Peyer's patch (tissue), 4 donors: ENCODE results near the gene AGAP1. TPM values are rescaled to one million over a fixed set of nuclear protein-coding genes. Genes with fewer than 3 reads are reported as not detected.

ENCODE experiments used
- DNase-seq, 3 donors: peaks; one replicate each; pipeline ENCODE4 v3.0.0-alpha.2; 2017 to 2019
- H3K27ac ChIP-seq, 4 donors: fragments of 200-600 bp; sonication (generic); one replicate each; pipeline ENCODE4 v1.5.1; 2016 to 2019
- H3K27me3 ChIP-seq, 2 donors: fragments of 200-600 bp; sonication (generic); one replicate each; pipeline ENCODE4 v1.5.1; 2019
- H3K36me3 ChIP-seq, 3 donors: fragments of 200-600 bp; sonication (generic); one replicate each; pipeline ENCODE4 v1.5.1; 2016 to 2019
- H3K4me1 ChIP-seq, 4 donors: fragments of 200-600 bp; sonication (generic); one replicate each; pipeline ENCODE4 v1.5.1; 2016 to 2019
- H3K4me3 ChIP-seq, 4 donors: fragments of 200-600 bp; sonication (generic); 1 replicate in 3 of 4; 2 replicates in 1 of 4; pipeline ENCODE4 v1.5.1; 2016 to 2019; ENCODE audit warnings: mild to moderate bottlenecking in 1 of 4
- H3K9me3 ChIP-seq, 4 donors: fragments of 200-600 bp; sonication (generic); one replicate each; pipeline ENCODE4 v1.5.1; 2016 to 2019; ENCODE audit warnings: mild to moderate bottlenecking in 1 of 4
- CTCF ChIP-seq, 6 experiments: fragments of 450-650 bp in 4 of 6; fragments of 200-600 bp in 2 of 6; sonication (generic) in 1 of 6; IDR thresholded peaks; one replicate each; pipeline ENCODE4 v1.5.1; 2017 to 2019; ENCODE audit warnings: antibody characterized with exemption in 6 of 6, mild to moderate bottlenecking in 3 of 6, moderate library complexity in 1 of 6
- POLR2A ChIP-seq, 2 donors: fragments of 450-650 bp; IDR thresholded peaks; one replicate each; pipeline ENCODE4 v1.5.1; 2017; ENCODE audit warnings: antibody characterized with exemption in 2 of 2, mild to moderate bottlenecking in 2 of 2, moderate library complexity in 2 of 2
- total RNA-seq, 4 donors: library from RNA; depleted of rRNA; stranded (reverse); fragments of >200 nt; gene quantifications; one replicate each; pipeline ENCODE4 v1.1.0, GENCODE V29; 2016

The AGAP1 gene
- total RNA-seq, 4 donors from 2014 or later: 55.7 to 79.1 (median 66.9) TPM

- Histone ChIP-seq H3K27me3 (no peaks in the 10 kb centered on the region), H3K9me3 (no peaks in the 10 kb centered on the region), H3K36me3 (no peaks in the 10 kb centered on the region), H3K4me3 (no peak overlapping the region), H3K27ac (no peak overlapping the region), H3K4me1 (no peaks in the 10 kb centered on the region)
- TF ChIP-seq CTCF (IDR thresholded peaks at IDR 0.05) (no peak), POLR2A (IDR thresholded peaks at IDR 0.05) (no peak)
- DNase-seq: no peak
Observed at GRCh38 chr2:235576337-235576910, 82.6 kb downstream of the AGAP1 start.

DNA sequence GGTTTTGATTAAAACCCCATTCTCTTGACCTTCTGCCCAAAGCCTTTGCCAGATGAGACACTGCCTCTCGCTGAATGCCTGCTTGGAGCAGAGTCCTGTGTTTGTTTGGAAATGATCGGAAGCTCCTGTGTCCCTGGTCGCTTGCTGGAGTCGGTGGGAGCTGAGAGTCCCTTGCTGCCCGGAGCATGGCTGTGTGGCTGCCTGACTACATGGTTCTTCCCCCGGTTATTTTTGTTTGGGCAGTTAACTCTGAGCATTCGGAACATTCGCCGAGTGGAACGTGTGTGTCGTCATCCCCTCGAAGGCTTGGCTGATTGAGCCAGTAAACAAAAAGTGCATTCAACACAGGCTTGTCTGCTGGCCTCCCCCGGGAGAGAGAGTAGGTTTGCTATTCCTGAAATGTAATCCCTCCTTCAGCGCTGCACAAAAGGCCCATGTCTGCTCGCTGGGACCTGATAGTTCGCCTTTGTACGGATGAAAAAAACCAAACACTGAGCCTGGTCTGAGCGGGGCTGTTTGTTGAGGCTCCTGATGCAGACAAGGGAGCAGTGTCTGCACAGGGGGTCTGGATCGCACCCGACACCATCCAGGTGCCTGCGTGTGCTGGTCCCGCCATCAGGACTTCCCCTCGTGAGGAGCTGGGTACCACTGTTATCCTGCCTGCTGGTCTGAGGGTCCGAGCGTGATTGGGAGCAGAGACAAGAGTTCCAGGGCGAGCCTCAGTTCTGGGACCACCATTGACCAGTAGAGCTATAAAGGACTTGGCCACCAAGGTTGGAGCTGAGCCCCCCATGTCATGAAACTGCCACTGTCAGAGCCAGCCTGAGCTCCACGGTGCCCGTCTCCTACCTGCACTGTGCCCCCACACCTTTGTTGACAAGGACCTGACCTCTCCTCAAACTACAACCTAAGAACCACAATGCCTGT, 83.8 kb downstream of the AGAP1 start:
- DNase-seq: no peak
- no peak for TF ChIP-seq POLR2A (IDR thresholded peaks at IDR 0.05)
- TF ChIP-seq CTCF (IDR thresholded peaks at IDR 0.05): no peak
- Histone ChIP-seq H3K27ac (peak overlapping the region in 2 of 4 donors; percentile 11 to 25), H3K4me3 (no peak overlapping the region), H3K27me3 (no peaks in the 10 kb centered on the region), H3K4me1 (peaks cover 0 to 11% (median 0%) of the 10 kb centered on the region in 4 donors), H3K36me3 (no peaks in the 10 kb centered on the region), H3K9me3 (no peaks in the 10 kb centered on the region)

- no peaks in the 10 kb centered on the region for H3K27me3 ChIP-seq
- H3K4me3 ChIP-seq: no peak overlapping the region
- DNase-seq: no peak
- H3K36me3 ChIP-seq: no peaks in the 10 kb centered on the region
- H3K4me1 ChIP-seq: peaks cover 0 to 18% (median 0%) of the 10 kb centered on the region in 4 donors
- no peak overlapping the region for H3K27ac ChIP-seq
- TF ChIP-seq CTCF (IDR thresholded peaks at IDR 0.05): no peak
- no peak for TF ChIP-seq POLR2A (IDR thresholded peaks at IDR 0.05)
- H3K9me3 ChIP-seq: no peaks in the 10 kb centered on the region
Observed at GRCh38 chr2:235579128-235579527, 85.3 kb downstream of the AGAP1 start.

GRCh38 chr2:235580426-235581157, 86.7 kb downstream of the AGAP1 start:
- DNase-seq: no peak
- TF ChIP-seq POLR2A (IDR thresholded peaks at IDR 0.05) (no peak), CTCF (IDR thresholded peaks at IDR 0.05) (no peak)
- Histone ChIP-seq H3K27ac (no peak overlapping the region), H3K4me3 (no peak overlapping the region), H3K9me3 (no peaks in the 10 kb centered on the region), H3K36me3 (no peaks in the 10 kb centered on the region), H3K27me3 (no peaks in the 10 kb centered on the region), H3K4me1 (peaks cover 0 to 18% (median 0%) of the 10 kb centered on the region in 4 donors)

GRCh38 chr2:235582081-235582686, 88.3 kb downstream of the AGAP1 start:
- Histone ChIP-seq H3K27me3 (no peaks in the 10 kb centered on the region), H3K36me3 (no peaks in the 10 kb centered on the region), H3K4me1 (peaks cover 0 to 18% (median 0%) of the 10 kb centered on the region in 4 donors), H3K9me3 (no peaks in the 10 kb centered on the region), H3K4me3 (no peak overlapping the region), H3K27ac (no peak overlapping the region)
- DNase-seq: no peak
- TF ChIP-seq CTCF (IDR thresholded peaks at IDR 0.05) (no peak), POLR2A (IDR thresholded peaks at IDR 0.05) (no peak)
